BLaER1 treated with 17β-estradiol and CSF1 and Interleukin-3, amounts not matched to agents 10 nM and 100 nM (cell line): ENCODE data around the gene SASH1.

ENCODE experiments used
- H3K27ac ChIP-seq, 11 experiments: shearing (Covaris generic); formaldehyde crosslinking; 2 replicates each; pipeline ENCODE4 v1.8.1; 2022
- H3K27me3 ChIP-seq, 11 experiments: shearing (Covaris generic); formaldehyde crosslinking; 2 replicates each; pipeline ENCODE4 v1.8.1; 2022
- H3K36me3 ChIP-seq, 11 experiments: shearing (Covaris generic); formaldehyde crosslinking; 2 replicates each; pipeline ENCODE4 v1.8.1; 2022
- H3K4me1 ChIP-seq, 10 experiments: shearing (Covaris generic); formaldehyde crosslinking; 2 replicates each; pipeline ENCODE4 v1.8.1; 2022
- H3K4me2 ChIP-seq, 11 experiments: shearing (Covaris generic); formaldehyde crosslinking; 2 replicates each; pipeline ENCODE4 v1.8.1; 2022
- H3K4me3 ChIP-seq, 10 experiments: shearing (Covaris generic); formaldehyde crosslinking; 2 replicates each; pipeline ENCODE4 v1.8.1; 2022
- H3K9ac ChIP-seq, 11 experiments: shearing (Covaris generic); formaldehyde crosslinking; 2 replicates each; pipeline ENCODE4 v1.8.1; 2022
- H3K9me3 ChIP-seq, 11 experiments: shearing (Covaris generic); formaldehyde crosslinking; replicated peaks in 1 of 11; 2 replicates each; pipeline ENCODE4 v1.8.1; 2022
- H4K20me1 ChIP-seq, 11 experiments: shearing (Covaris generic); formaldehyde crosslinking; 2 replicates each; pipeline ENCODE4 v1.8.1; 2022
- Cebpa-rat ChIP-seq, 11 experiments: shearing (Covaris generic); IDR thresholded peaks; 2 replicates each; pipeline ENCODE4 v1.8.1; 2022

Gene SASH1

DNA sequence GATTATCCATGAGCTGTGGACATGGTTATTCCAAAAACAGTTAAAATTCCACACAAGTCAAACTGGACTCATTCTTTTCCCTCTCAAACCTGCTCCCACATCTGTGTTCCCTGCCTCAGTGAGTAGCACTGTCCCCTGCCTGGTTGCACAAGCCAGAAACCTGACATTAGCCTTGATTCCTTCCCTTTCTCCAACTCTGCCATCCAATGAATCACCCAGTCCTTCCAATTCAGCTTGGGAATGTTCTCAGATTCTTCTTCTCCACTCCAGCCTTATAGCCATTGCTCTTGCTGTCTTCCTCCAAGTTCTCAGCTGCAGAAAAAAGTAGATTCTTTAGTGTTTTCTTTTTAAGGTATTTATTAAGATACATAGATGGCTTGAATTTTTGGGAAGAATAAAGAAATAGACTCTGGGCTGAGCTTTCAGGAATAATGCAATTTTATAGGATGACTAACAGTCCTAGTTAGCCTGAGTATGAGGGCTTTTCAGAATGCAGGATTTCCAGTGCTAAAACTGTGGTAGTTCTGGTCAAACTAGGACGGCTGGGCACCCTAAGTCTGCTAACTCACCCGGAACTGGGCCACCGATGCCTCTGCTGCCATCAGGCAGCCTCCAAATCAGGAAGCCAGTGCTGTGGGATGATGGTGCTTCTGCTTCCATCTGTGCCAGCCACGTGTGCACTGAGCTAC is 18.2 kb upstream of the SASH1 start:
- peaks cover 0 to 58% (median 0%) of the 10 kb centered on the region in 10 experiments; a peak in 8 of 20 replicates for H3K4me1 ChIP-seq
- H3K4me2 ChIP-seq: peak overlapping the region in 4 of 11 experiments; percentile 16 to 85 (median 59); a peak in 7 of 22 replicates
- no peak overlapping the region for H3K4me3 ChIP-seq
- H3K27ac ChIP-seq: peak overlapping the region in 3 of 11 experiments; percentile 67 to 91 (median 85); a peak in 6 of 22 replicates
- TF ChIP-seq Cebpa-rat (IDR thresholded peaks at IDR 0.05): no peak
- no peaks in the 10 kb centered on the region for H4K20me1 ChIP-seq
- H3K36me3 ChIP-seq: no peaks in the 10 kb centered on the region
- H3K9ac ChIP-seq: peak overlapping the region in 3 of 11 experiments; percentile 34 to 66 (median 52); a peak in 4 of 22 replicates
- H3K9me3 ChIP-seq: no peaks in the 10 kb centered on the region
- no peaks in the 10 kb centered on the region for H3K27me3 ChIP-seq

DNA sequence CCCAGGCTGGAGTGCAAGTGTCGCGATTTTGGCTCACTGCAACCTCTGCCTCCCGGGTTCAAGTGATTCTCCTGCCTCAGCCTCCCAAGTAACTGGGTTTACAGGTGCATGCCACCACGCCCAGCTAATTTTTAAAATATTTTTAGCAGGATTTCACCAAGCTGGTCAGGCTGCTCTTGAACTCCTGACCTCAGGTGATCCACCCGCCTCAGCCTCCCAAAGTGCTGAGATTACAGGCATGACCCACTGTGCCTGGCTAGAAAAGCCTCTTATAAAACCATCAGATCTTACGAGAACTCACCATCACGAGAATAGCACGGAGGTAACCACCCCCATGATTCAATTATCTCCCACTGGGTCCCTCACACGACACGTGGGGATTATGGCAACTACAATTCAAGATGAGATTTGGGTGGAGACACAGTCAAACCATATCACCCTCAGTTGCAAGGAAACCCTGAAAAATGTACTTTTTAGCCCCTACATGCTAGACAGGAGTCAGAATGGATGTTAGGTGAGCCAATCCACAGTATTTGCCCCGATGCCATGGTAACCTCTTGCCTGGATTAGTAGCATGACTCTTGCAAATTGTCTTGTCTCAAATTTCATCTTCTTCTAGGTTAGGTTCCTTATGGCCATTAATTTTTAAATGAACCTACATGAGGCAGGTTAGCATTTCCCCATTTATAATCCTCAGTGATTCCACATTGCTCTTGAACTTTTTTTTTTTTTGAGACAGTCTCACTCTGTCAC is 17.1 kb upstream of the SASH1 start:
- peak overlapping the region in 2 of 11 experiments; percentile 52 to 66; a peak in 4 of 22 replicates for H3K9ac ChIP-seq
- H3K27ac ChIP-seq: peak overlapping the region in 3 of 11 experiments; percentile 67 to 91 (median 85); a peak in 6 of 22 replicates
- no peaks in the 10 kb centered on the region for H3K27me3 ChIP-seq
- H4K20me1 ChIP-seq: no peaks in the 10 kb centered on the region
- peak overlapping the region in 4 of 11 experiments; percentile 16 to 85 (median 59); a peak in 7 of 22 replicates for H3K4me2 ChIP-seq
- no peak for TF ChIP-seq Cebpa-rat (IDR thresholded peaks at IDR 0.05)
- H3K4me3 ChIP-seq: peak overlapping the region in 1 of 10 experiments; percentile 22; a peak in 1 of 20 replicates
- no peaks in the 10 kb centered on the region for H3K36me3 ChIP-seq
- no peaks in the 10 kb centered on the region for H3K9me3 ChIP-seq
- peaks cover 0 to 69% (median 0%) of the 10 kb centered on the region in 10 experiments; a peak in 8 of 20 replicates for H3K4me1 ChIP-seq

DNA sequence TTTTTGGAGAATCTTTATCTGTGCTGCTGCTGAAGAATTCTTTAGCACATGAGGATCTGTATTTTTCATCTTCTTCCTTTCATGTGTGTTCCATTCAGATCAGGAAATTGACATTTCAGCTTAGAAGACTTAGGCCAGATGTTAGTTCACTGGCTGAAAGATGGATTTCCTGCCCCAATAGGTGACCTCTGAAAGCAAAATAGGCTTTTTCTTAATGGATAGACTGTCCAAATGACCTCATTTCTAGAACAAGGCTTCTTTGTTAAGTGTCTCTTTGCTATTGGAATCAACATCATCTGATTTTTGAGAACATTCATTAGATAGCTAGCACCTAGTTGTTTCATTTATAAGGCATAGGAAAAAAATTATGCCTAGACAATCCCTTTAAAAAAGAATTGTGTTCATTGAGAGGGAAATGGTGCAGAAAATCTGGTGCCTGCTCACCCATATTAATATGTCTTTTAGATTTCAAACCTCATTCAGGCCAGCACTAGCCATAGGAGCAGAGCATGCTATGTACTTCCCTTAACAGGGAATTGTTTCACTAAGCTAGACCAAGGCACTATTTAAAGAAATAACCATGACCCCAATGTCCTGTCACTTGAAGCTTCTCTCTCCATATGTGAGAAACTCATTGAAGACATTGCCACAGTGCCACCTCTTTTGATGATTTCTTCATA is 13.6 kb upstream of the SASH1 start:
- Histone ChIP-seq H3K27ac (peak overlapping the region in 3 of 11 experiments; percentile 39 to 81 (median 69); a peak in 5 of 22 replicates), H3K4me1 (peaks cover 0 to 90% (median 0%) of the 10 kb centered on the region in 10 experiments; a peak in 8 of 20 replicates), H3K9ac (peak overlapping the region in 2 of 11 experiments; percentile 20 to 28; a peak in 3 of 22 replicates), H3K4me3 (no peak overlapping the region), H4K20me1 (no peaks in the 10 kb centered on the region), H3K4me2 (peak overlapping the region in 3 of 11 experiments; percentile 47 to 85 (median 69); a peak in 6 of 22 replicates), H3K36me3 (no peaks in the 10 kb centered on the region), H3K9me3 (no peaks in the 10 kb centered on the region), H3K27me3 (no peaks in the 10 kb centered on the region)
- no peak for TF ChIP-seq Cebpa-rat (IDR thresholded peaks at IDR 0.05)

DNA sequence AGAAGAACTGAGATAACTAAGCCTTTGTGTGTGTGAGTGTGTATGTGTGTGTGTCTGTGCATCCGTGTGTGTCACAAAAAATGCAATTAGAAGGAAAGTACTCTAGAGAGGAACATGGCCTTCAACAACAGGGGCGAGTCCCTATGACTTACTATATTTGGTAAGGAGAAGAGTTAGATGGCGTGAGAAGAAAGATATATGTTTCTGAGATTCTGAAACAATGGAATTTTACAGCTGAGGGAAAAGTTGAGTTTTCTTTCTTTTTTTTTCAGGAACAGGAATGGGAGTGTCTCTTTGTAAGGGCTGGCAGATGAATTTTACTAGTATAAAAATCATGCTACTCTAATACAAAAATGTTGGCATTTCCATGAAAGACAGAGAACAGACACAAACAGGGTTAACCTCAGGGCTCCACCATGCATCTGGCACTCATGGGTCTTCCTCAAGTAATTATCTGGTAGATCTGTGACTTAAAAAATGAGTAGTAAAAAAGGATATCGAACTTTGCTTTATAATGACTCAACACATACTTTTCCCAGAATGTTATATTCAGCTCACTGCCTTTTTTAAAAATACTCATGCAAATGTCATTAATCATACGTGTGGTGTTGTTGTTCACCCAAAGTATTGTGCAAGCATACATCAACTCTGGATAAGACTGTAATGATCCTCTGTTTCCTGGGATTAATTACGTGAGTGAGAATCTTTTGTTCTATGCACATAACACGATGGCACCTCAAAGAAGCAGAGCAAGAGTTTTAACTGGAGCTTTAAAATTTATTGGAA is 12.8 kb upstream of the SASH1 start:
- Histone ChIP-seq H4K20me1 (no peaks in the 10 kb centered on the region), H3K4me3 (no peak overlapping the region), H3K4me2 (peak overlapping the region in 3 of 11 experiments; percentile 47 to 85 (median 69); a peak in 7 of 22 replicates), H3K27me3 (no peaks in the 10 kb centered on the region), H3K4me1 (peaks cover 0 to 82% (median 0%) of the 10 kb centered on the region in 10 experiments; a peak in 8 of 20 replicates), H3K36me3 (no peaks in the 10 kb centered on the region), H3K9me3 (no peaks in the 10 kb centered on the region), H3K27ac (peak overlapping the region in 4 of 11 experiments; percentile 11 to 81 (median 54); a peak in 7 of 22 replicates), H3K9ac (peak overlapping the region in 2 of 11 experiments; percentile 28 to 41; a peak in 2 of 22 replicates)
- TF ChIP-seq Cebpa-rat (IDR thresholded peaks at IDR 0.05): no peak; a peak in 1 of 22 replicates

DNA sequence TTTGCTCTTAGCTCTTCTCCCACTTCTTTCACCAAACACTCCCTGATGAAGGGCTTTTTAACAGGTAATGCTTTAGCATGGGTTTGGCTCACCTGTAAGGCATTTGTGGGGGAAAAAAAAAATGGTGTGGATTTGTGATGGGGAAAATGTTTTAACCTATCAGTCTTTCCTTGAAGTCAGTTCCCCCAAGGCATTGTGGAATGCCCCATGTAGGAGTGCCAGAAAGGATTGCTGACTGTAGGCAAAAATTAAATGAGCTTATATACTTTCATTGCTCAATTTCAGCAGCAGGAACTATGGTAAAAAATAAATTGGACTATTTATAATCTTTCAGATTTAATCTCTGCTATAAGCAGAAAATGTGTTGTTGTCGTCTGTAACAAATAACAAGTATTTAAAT is 10.6 kb upstream of the SASH1 start:
- Histone ChIP-seq H3K4me1 (peaks cover 0 to 72% (median 0%) of the 10 kb centered on the region in 10 experiments; a peak in 6 of 20 replicates), H3K4me3 (no peak overlapping the region), H3K9ac (peak overlapping the region in 1 of 11 experiments; percentile 20; a peak in 2 of 22 replicates), H3K36me3 (no peaks in the 10 kb centered on the region), H4K20me1 (no peaks in the 10 kb centered on the region), H3K9me3 (no peaks in the 10 kb centered on the region), H3K27me3 (no peaks in the 10 kb centered on the region), H3K27ac (peak overlapping the region in 3 of 11 experiments; percentile 39 to 81 (median 69); a peak in 5 of 22 replicates), H3K4me2 (peak overlapping the region in 3 of 11 experiments; percentile 47 to 85 (median 69); a peak in 6 of 22 replicates)
- TF ChIP-seq Cebpa-rat (IDR thresholded peaks at IDR 0.05): no peak

DNA sequence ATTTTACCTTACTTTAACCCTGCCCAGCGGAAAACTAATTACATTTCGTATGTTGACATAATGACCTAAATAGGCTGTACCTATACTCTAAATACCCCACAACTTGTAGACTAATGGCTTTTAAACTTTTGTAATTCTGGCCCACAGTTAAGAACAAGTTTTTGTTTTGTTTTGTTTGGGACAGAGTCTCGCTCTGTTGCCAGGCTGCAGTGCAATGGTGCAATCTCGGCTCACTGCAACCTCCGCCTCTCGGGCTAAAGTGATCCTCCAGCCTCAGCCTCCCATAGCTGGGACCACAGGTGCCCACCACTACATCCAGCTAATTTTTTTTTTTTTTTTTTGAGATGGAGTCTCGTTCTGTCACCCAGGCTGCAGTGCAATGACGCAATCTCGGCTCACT is 5.7 kb upstream of the SASH1 start:
- H3K36me3 ChIP-seq: no peaks in the 10 kb centered on the region
- H3K27me3 ChIP-seq: peaks cover 10 to 15% (median 14%) of the 10 kb centered on the region in 11 experiments
- H3K4me1 ChIP-seq: peaks cover 0 to 40% (median under 1%) of the 10 kb centered on the region in 10 experiments; a peak in 6 of 20 replicates
- H3K9me3 ChIP-seq: peaks cover 0 to under 1% (median 0%) of the 10 kb centered on the region in 11 experiments; a peak in 2 of 22 replicates
- H3K9ac ChIP-seq: no peak overlapping the region
- H3K4me3 ChIP-seq: no peak overlapping the region
- H4K20me1 ChIP-seq: no peaks in the 10 kb centered on the region; a peak in 1 of 22 replicates
- H3K27ac ChIP-seq: no peak overlapping the region
- no peak overlapping the region for H3K4me2 ChIP-seq
- TF ChIP-seq Cebpa-rat (IDR thresholded peaks at IDR 0.05): 0 out of 22 replicates have a peak, but pooled peaks of 2 of the 11 experiments have one; percentile 11 to 28

DNA sequence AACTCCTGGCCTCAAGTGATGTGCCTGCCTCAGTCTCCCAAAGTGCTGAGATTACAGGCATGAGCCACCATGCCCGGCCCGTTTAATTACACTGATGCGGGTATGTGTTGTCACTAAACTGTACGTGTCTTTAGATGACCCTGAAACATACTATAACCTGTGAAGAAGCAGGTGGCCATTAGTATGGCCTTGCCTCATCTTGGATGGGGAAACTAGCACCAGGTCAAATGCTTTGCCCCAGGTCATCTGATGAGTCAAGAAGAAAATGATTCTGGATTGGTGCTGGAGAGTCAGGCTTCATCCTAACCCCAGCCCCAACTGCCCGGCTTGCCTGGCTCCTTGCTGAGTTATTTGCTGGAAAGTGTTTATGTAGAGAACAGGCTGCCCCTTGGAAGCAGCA is 2.9 kb upstream of the SASH1 start:
- H3K9me3 ChIP-seq: peaks cover 0 to 14% (median 0%) of the 10 kb centered on the region in 11 experiments; a peak in 5 of 22 replicates
- no peak overlapping the region for H3K27ac ChIP-seq
- H3K4me1 ChIP-seq: peaks cover 0 to 29% (median 1%) of the 10 kb centered on the region in 10 experiments; a peak in 3 of 20 replicates
- H3K36me3 ChIP-seq: no peaks in the 10 kb centered on the region
- no peak overlapping the region for H3K9ac ChIP-seq
- no peak overlapping the region for H3K4me2 ChIP-seq
- TF ChIP-seq Cebpa-rat (IDR thresholded peaks at IDR 0.05): no peak
- peaks cover 37 to 44% (median 43%) of the 10 kb centered on the region in 11 experiments for H3K27me3 ChIP-seq
- no peaks in the 10 kb centered on the region; a peak in 1 of 22 replicates for H4K20me1 ChIP-seq
- no peak overlapping the region for H3K4me3 ChIP-seq
